Colon (tissue), 2 donors: ENCODE data around the gene SYDE1.
"Not testable (repeated sequence)": the region's sequence is repeated elsewhere in the genome, so short reads cannot be mapped to it uniquely, and the experiment has no call there.

Experiments
- FAIRE-seq: peaks from 2 replicates; lab custom pipeline; 2012; peaks lifted over from hg19 to GRCh38; lab: Jason Lieb, UNC
- donor health status: control.
- donor health status: control.

Gene SYDE1

GRCh38 chr19:15107061-15108010, at the start of gene SYDE1:
Gene SYDE1, plus strand, starts transcription at chr19:15107401. Its CDS starts 33 bp downstream, at chr19:15107434.
- FAIRE-seq: no peak

DNA sequence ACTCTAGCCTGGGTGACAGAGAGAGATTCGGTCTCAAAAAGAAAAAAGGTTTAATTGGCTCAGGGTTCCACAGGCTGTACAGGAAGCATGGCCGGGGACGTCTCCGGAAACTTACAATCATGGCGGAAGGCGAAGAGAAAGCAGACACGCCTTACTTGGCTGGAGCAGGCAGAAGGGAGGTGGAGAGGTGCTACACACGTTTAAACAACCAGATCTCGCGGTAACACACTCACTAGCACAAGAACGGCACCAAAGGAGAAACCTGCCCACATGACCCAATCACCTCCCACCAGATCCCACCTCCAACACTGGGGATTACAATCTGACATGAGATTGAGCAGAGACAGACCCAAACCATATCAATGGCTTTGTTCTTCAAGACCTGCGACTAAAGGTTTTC, 45.2 kb upstream of the SYDE1 start:
- no peak for FAIRE-seq

DNA sequence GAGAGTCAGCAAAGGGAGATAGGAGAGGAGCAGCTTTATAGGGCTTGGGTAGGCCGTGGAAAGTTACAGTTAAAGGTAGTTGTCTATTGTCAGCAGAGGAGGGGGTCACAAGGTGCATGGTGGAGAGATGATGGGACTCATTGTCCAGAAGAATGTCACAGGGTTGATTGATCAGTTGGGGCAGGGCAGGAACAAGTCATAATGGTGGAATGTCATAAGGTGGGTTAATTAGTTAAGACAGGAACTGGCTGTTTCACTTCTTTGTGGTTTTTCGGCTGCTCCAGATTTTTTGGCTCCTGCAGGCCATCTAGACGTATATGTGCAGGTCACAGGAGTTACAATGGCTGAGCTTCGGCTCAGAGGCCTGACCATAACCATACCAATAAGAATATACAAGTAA, 36.8 kb upstream of the SYDE1 start:
- not testable (repeated sequence) for FAIRE-seq

GRCh38 chr19:15072930-15073647, 34.1 kb upstream of the SYDE1 start:
- FAIRE-seq: no peak

DNA sequence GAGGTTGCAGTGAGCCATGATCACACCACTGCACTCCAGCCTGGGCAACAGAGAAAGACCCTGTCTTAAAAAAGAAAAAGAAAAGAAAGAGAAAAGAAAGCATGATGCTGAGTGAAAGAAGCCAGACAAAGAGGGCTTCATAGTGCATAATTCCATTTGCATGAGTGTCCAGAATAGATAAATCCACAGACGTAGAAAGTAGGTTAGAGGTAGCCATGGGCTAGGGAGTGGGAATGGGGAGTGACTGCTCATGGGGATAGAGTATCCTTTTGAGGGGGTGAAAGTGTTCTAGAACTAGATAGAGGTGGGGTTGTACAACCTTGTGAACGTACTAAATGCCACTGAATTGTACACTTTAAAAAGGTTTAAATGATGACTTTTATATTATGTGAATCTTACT, 32.8 kb upstream of the SYDE1 start:
- FAIRE-seq: no peak

GRCh38 chr19:15075806-15076205, 31.4 kb upstream of the SYDE1 start:
- no peak for FAIRE-seq

DNA sequence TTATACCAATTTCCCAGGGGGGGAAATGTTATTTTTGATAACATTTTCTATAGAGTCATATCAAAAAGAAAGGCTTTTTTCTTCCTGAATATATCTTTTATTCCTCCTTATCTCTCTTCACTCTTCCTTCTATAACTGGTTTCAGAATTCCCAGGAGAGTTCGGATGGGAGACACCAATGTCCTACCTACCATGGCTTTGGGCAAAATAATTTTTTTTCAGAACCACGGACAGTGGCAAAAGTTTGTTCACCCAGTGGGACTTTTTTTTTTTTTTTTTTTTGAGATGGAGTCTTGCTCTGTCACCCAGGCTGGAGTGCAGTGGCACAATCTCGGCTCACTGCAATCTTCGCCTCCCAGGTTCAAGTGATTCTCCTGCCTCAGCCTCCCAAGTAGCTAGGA, 27.2 kb upstream of the SYDE1 start:
- not testable (repeated sequence) for FAIRE-seq

GRCh38 chr19:15081911-15082310, 25.3 kb upstream of the SYDE1 start, which contains the start of gene OR1I1:
Gene OR1I1, plus strand, starts transcription at chr19:15082211. Its CDS starts 4,855 bp downstream, at chr19:15087066.
- no peak for FAIRE-seq

GRCh38 chr19:15087182-15087581, 20.0 kb upstream of the SYDE1 start:
- FAIRE-seq: no peak

DNA sequence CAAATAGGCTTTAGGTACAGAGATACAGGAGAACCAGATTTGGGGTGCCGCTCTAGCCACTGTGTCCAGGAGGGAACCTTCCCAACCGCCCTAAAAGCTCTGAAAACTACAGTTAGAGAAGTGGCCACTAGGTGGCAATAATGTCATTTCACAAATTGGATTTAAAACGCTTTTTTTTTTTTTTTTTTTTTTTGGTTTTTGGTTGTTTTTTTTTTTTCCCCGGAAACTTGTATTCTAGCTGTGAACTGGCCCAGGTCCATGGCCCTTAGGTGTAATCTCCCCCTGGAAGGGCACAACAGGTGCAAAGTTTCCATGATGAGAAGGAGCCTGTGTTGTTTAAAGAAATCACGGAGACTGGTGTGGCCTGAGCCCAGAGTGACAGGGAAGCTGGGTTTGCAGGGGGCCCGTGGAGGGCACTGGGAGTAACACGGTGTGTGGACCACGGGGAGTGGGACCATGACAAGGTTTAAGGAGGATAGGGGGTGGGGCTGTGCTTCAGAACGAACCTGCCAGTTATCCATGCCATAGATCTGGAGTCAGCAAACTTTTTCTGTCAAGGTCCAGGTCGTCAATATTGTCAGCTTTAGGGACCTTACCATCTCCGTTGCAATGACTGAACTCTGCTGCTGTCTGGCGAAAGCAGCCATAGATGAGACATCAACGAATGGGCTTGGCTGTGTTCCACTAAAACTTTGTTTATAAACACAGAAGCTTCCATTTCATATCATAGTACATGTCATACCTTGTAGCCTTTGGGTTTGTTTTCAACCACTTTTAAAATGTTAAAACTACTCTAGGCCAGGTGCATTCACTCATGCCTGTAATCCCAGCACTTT, 15.1 kb upstream of the SYDE1 start:
- FAIRE-seq: no peak

- no peak for FAIRE-seq
Measured at GRCh38 chr19:15093001-15093400, 14.2 kb upstream of the SYDE1 start.

GRCh38 chr19:15096223-15096622, 11.0 kb upstream of the SYDE1 start:
- no peak for FAIRE-seq

- not testable (repeated sequence) for FAIRE-seq
Measured at GRCh38 chr19:15097980-15098379, 9.2 kb upstream of the SYDE1 start.

DNA sequence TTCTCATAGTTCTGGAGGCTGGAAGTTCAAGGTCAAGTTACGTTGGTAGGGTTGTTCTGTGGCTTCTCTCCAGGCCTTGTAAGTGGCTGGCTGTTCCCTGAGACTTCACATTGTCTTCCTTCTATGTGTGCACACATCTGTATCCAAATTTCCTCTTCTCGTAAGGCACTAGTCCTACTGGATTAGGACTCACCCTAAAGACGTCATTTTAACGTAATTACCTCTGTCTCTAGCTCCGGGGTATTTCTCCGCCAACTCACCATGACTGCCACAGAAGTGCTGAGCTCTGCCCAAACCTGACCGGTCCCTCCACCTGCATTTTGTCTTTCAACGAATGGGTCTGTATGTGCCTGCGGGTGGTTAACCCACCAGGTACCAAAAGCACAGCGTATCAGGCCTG, 8.7 kb upstream of the SYDE1 start:
- no peak for FAIRE-seq

GRCh38 chr19:15099017-15099582, 8.1 kb upstream of the SYDE1 start:
- no peak for FAIRE-seq

DNA sequence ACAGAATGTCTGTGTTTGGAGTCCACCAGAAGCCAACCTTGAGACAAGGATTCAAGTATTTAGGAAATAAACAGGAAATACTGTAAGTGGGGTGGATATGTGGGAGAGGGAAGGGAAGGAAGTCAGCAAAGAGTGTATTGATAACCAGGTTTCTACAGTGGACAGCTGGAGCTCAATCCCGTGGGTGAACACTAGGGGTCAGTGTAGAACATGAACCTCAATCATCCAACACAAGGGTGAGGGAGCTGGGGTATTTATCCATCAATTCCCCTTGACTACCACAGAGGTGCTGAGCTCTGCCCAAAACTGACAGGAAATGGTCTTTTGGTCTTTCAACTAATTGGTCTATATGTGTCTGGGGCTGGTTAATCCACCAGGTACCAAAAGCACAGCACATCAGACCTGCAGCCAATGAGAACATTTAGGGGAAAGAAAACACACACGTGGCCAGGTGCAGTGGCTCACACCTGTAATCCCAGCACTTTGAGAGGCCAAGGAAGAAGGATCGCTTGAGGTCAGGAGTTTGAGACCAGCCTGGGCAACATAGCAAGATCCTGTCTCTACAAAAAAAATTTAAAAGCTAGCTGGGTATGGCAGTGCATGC, 5.6 kb upstream of the SYDE1 start:
- no peak for FAIRE-seq

- FAIRE-seq: no peak
Measured at GRCh38 chr19:15104003-15104402, 3.2 kb upstream of the SYDE1 start.

DNA sequence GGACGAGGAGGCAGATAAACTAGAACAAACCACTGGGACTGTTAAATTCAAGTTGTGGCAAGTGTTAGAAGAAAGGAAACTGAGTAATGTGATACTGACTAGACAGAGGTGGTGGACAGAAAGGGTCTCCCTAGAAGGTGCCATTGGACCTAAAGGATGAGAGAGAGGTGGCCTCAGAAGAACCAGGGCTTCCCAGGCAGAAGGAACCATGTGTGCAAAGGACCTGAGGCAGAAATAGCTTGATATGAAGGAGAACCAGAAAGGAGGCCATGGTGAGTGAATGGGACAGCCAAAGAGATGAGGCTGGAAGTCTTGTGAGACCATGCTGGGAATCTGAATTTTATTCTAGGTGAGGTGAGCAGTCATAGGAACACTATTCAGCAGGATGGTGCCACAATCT, 2.8 kb upstream of the SYDE1 start:
- no peak for FAIRE-seq

DNA sequence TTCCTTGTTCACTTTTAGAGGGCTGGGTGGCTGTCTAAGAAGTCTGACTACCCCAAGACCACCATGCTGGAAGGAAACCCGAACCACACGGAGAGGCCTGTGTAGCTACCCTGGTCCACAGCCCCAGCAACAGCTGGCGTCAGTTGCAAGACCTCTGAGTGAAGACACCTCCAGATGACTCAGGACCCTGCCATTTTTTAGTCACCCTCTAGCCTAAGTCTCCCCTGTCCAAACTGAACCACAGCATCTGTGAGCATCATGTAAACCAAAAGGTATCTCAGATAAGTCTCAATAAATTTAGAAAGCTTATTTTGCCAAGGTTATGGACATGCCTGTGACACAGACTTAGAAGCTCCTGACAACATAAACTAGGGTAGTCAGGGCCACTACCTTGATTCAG, 2.2 kb upstream of the SYDE1 start:
- FAIRE-seq: no peak

DNA sequence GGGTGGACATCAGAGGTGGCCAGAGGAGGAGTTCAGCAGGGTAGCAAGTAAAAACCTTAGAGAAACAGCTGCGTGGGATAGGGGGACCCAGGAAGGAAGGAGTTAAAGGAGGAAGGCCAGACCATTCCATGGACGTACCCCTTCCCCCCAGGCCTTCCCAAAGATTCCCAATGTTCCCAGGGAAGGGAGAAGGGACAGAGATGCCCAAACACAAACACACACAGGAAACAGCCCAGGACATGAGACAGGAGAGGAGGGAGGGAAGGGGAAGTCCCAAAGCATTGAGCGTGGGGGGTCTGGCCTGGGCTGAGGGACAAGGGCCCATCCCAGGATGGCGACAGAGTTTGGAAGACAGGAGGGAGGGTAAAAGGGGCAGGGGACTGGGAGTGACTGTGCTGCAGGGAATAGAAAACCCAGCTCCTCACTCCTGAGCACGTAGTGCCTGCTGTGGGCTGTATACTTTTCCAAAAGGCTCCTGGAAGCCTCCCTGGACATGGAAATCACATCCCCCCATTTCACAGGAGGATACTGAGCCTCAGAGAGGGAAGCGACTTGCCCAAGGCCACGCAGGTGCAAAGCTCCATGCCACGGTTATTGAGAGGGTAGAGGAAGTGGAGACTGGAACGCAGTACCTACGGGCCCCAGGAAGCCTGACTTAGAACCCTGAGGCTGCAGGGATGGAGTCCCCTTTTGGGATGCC, 1.1 kb downstream of the SYDE1 start:
- FAIRE-seq: no peak
